K562 (cell line): ENCODE results near the gene AMIGO1. TPM values are rescaled to one million over a fixed set of nuclear protein-coding genes. Genes with fewer than 3 reads are reported as not detected.

Experiments
- ATAC-seq: fragments of 200-7000 bp; cut with Tn5 transposase; 3 replicates; pipeline ENCODE4 v1.9.1; 2020; ENCODE audit warnings: moderate library complexity
- BruUV-seq: library from RNA; stranded (reverse); fragments of 400-500 nt; replicated peaks from 2 replicates; lab custom pipeline; 2021; lab: Mats Ljungman, UMichigan
- CTCF ChIA-PET: fragments of 300-600 bp; formaldehyde crosslinking; extraction: SDS; loops from one replicate; lab custom pipeline; 2021; ENCODE audit warnings: low intra/inter-chr PET ratio; lab: Yijun Ruan, JAX
- POLR2A ChIA-PET: fragments of 300-600, 350-650 bp; sonication (Branson Sonifier 250); formaldehyde crosslinking; extraction: SDS; loops from one replicate; lab custom pipeline; 2021; ENCODE audit warnings: antibody characterized with exemption, inconsistent platforms; lab: Yijun Ruan, JAX
- DNase-seq, 4 experiments: peaks; one replicate each; pipeline versions ENCODE4 v3.0.0 to v3.0.0-alpha.2; 2011 to 2018; ENCODE audit warnings: low spot score in 3 of 4, mixed read lengths in 3 of 4; ENCODE audit errors: extremely low read depth in 1 of 4
- FAIRE-seq: peaks from 2 replicates; lab custom pipeline; 2011; peaks lifted over from hg19 to GRCh38; lab: Jason Lieb, UNC
- H2AFZ ChIP-seq: 2 replicates; pipeline ENCODE4 v1.6.0; 2011; ENCODE audit warnings: low read depth, low read length, control low read depth, inconsistent platforms
- H3K27ac ChIP-seq: fragments of 200-600 bp; 3 replicates; pipeline ENCODE4 v1.8.0; 2011; ENCODE audit warnings: low read depth, mild to moderate bottlenecking, control low read depth, inconsistent platforms, low read length, moderate library complexity, mixed read lengths; ENCODE audit errors: extremely low read depth
- H3K27me3 ChIP-seq, 2 experiments: fragments of 300-600 bp in 1 of 2; 2 replicates in 1 of 2; 3 replicates in 1 of 2; pipeline versions ENCODE4 v1.6.0 to v1.8.0; 2011; ENCODE audit warnings: inconsistent platforms in 2 of 2, low read length in 2 of 2, mild to moderate bottlenecking in 1 of 2, mixed read lengths in 1 of 2, moderate library complexity in 1 of 2; ENCODE audit not compliant: control insufficient read depth in 2 of 2, insufficient read depth in 2 of 2
- H3K36me3 ChIP-seq: fragments of 300-600 bp; 3 replicates; pipeline ENCODE4 v1.8.0; 2011; ENCODE audit warnings: mild to moderate bottlenecking, low read length, inconsistent platforms; ENCODE audit not compliant: control insufficient read depth, insufficient read depth
- H3K4me1 ChIP-seq, 2 experiments: fragments of 200-600 bp in 1 of 2; replicated peaks in 1 of 2; 2 replicates in 1 of 2; 3 replicates in 1 of 2; pipeline versions ENCODE4 v1.5.1 to v1.8.0; 2011; ENCODE audit warnings: inconsistent platforms in 2 of 2, low read length in 2 of 2, mild to moderate bottlenecking in 1 of 2, mixed read lengths in 1 of 2, moderate library complexity in 1 of 2; ENCODE audit not compliant: control insufficient read depth in 2 of 2, insufficient read depth in 2 of 2
- H3K4me2 ChIP-seq: 2 replicates; pipeline ENCODE4 v1.6.1; 2011; ENCODE audit warnings: low read length, control low read depth, inconsistent platforms, mixed read lengths; ENCODE audit not compliant: insufficient read depth
- H3K4me3 ChIP-seq: fragments of 200-600 bp; sonication (generic), shearing (Covaris generic); 2 replicates; pipeline ENCODE4 v1.5.1; 2016; ENCODE audit warnings: control low read depth, inconsistent platforms
- H3K79me2 ChIP-seq: fragments of 200-600 bp; 3 replicates; pipeline ENCODE4 v1.8.0; 2011; ENCODE audit warnings: low read length, inconsistent platforms; ENCODE audit not compliant: control insufficient read depth, insufficient read depth
- H3K9ac ChIP-seq, 2 experiments: 2 replicates each; pipeline versions ENCODE4 v1.6.0 to v1.6.1; 2011; ENCODE audit warnings: low read depth in 2 of 2, low read length in 2 of 2, control low read depth in 1 of 2, inconsistent platforms in 1 of 2, mild to moderate bottlenecking in 1 of 2, mixed read lengths in 1 of 2; ENCODE audit not compliant: insufficient read depth in 1 of 2
- H3K9me1 ChIP-seq: one replicate; pipeline ENCODE4 v1.6.0; 2011; ENCODE audit warnings: inconsistent platforms, mild to moderate bottlenecking, low read length, moderate library complexity; ENCODE audit not compliant: control insufficient read depth, insufficient read depth
- H3K9me3 ChIP-seq: replicated peaks from 2 replicates; pipeline ENCODE4 v1.5.1; 2011; ENCODE audit warnings: low read depth, low read length, inconsistent platforms; ENCODE audit not compliant: control insufficient read depth, insufficient read depth
- H4K20me1 ChIP-seq: replicated peaks from 2 replicates; pipeline ENCODE4 v1.6.1; 2011; ENCODE audit warnings: low read length, inconsistent platforms, mixed read lengths; ENCODE audit not compliant: control insufficient read depth, insufficient read depth
- FOXJ2 ChIP-seq: fragments of 200-800 bp; sonication (Bioruptor generic); IDR thresholded peaks from 2 replicates; pipeline ENCODE4 v1.6.1; 2016; ENCODE audit warnings: missing genetic modification characterization, missing compliant biosample characterization
- MEF2D ChIP-seq: conservative IDR thresholded peaks from 2 replicates; pipeline ENCODE4 v1.6.1; 2016; ENCODE audit warnings: low read depth, missing genetic modification characterization, missing compliant biosample characterization
- ZNF217 ChIP-seq: sonication (generic); formaldehyde crosslinking; IDR thresholded peaks from 2 replicates; pipeline ENCODE4 v1.8.0; 2022; ENCODE audit warnings: mild to moderate bottlenecking, missing genetic modification reagents
- ZNF239 ChIP-seq: fragments of 250-450 bp; sonication (Bioruptor Pico); IDR thresholded peaks from 2 replicates; pipeline ENCODE4 v1.4.0; 2020; ENCODE audit warnings: mild to moderate bottlenecking
- WGBS: fragments of 100-300 bp; shearing (Covaris generic); methylation state at CpG from one replicate; pipeline ENCODE4 v1.1.6; 2016; ENCODE audit warnings: low coverage, mixed read lengths; ENCODE audit not compliant: insufficient coverage; ENCODE audit errors: missing lambda C conversion rate; 5-methylcytosine and 5-hydroxymethylcytosine counted together
- in situ Hi-C: fragments of 300-500 bp; cut with MboI; formaldehyde crosslinking; loops from 4 replicates; pipeline ENCODE4 v1.15.0; 2018; ENCODE audit warnings: inconsistent platforms, mixed read lengths
- intact Hi-C: fragments of 100-400 bp; cut with micrococcal nuclease; formaldehyde crosslinking; loops from 2 replicates; pipeline ENCODE4 v1.14.2; 2022
- polyA plus RNA-seq, 8 experiments: library from polyadenylated mRNA; depleted of rRNA in 4 of 8; stranded (reverse) in 5 of 8; unstranded in 3 of 8; fragments of >200 nt; fragmentation: Nextera tagmentation in 2 of 8; fragmentation: Illumina TruSeq in 1 of 8; extraction: Ambion mirVana in 2 of 8; extraction: Trizol in 1 of 8; gene quantifications; 2 replicates each; pipeline versions ENCODE4 v1.2.1 to v1.2.3, GENCODE V29; 2011 to 2014; ENCODE audit warnings: inconsistent platforms in 1 of 8, missing spikeins in 1 of 8
- total RNA-seq, 7 experiments: library from RNA; depleted of rRNA in 6 of 7; stranded (reverse); fragments of >200 nt in 6 of 7; fragmentation: Illumina TruSeq in 2 of 7; extraction: Trizol in 2 of 7; gene quantifications; 2 replicates each; pipeline versions ENCODE4 v1.2.1 to v1.2.3, GENCODE V29; 2011 to 2021; ENCODE audit warnings: low replicate concordance in 1 of 7
- TF ChIP-seq, protein P1 (sequence below): fragments of 450-650 bp; IDR thresholded peaks from 2 replicates; pipeline ENCODE4 v1.6.1; 2016; ENCODE audit warnings: borderline replicate concordance
- TF ChIP-seq, protein P2 (sequence below): fragments of 250-450 bp; sonication (Bioruptor Pico); IDR thresholded peaks from 2 replicates; pipeline ENCODE4 v1.4.0; 2020; ENCODE audit warnings: mild to moderate bottlenecking, moderate library complexity

Gene AMIGO1
- total and polyA plus RNA-seq, 9 of the 15 experiments (the other 6 are each of a cell fraction or from before 2014, with no cell fraction given) = 0.24 to 1.0 (median 0.54) TPM

DNA sequence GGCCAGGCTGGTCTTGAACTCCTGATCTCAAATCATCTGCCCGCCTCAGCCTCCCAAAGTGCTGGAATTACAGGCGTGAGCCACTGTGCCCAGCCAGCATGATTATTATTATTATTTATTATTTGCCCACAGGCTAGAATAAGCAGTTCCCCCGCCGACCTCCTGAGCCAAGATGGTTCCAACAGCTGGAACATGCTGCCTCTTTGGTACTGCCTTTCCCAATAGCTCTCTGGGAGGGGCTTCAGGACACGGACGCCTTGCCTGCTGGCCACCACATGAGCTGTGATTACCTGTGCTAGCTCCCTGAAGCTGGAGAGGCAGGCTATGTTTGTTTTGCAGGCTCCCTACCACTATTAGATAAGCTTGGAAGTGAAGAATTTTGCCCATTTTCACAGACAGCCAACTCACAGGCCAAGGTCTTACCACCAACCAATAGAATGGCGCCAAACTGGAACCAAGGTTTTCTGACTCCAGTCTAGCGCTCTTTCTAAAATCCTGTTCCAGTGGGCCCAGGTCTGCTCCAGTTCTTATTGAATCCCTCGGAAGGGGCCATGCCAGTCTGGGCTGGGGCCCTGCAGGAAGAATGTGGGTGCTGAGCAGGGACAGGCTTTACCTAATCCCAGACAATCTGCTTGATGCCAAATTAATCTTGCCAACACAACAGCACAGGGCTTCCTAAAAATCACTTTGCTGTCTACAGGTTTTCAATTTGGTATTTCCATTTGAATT is 28.1 kb upstream of the AMIGO1 start (continued):
- TF ChIP-seq, protein P1, sequence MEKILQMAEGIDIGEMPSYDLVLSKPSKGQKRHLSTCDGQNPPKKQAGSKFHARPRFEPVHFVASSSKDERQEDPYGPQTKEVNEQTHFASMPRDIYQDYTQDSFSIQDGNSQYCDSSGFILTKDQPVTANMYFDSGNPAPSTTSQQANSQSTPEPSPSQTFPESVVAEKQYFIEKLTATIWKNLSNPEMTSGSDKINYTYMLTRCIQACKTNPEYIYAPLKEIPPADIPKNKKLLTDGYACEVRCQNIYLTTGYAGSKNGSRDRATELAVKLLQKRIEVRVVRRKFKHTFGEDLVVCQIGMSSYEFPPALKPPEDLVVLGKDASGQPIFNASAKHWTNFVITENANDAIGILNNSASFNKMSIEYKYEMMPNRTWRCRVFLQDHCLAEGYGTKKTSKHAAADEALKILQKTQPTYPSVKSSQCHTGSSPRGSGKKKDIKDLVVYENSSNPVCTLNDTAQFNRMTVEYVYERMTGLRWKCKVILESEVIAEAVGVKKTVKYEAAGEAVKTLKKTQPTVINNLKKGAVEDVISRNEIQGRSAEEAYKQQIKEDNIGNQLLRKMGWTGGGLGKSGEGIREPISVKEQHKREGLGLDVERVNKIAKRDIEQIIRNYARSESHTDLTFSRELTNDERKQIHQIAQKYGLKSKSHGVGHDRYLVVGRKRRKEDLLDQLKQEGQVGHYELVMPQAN = no peak
- TF ChIP-seq, protein P2, sequence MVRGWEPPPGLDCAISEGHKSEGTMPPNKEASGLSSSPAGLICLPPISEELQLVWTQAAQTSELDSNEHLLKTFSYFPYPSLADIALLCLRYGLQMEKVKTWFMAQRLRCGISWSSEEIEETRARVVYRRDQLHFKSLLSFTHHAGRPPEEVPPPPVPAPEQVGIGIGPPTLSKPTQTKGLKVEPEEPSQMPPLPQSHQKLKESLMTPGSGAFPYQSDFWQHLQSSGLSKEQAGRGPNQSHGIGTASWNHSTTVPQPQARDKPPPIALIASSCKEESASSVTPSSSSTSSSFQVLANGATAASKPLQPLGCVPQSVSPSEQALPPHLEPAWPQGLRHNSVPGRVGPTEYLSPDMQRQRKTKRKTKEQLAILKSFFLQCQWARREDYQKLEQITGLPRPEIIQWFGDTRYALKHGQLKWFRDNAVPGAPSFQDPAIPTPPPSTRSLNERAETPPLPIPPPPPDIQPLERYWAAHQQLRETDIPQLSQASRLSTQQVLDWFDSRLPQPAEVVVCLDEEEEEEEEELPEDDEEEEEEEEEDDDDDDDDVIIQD (CRISPR knock-in tag) = no peak
- TF ChIP-seq ZNF217 (CRISPR knock-in tag) (no peak), MEF2D (tag) (no peak)

DNA sequence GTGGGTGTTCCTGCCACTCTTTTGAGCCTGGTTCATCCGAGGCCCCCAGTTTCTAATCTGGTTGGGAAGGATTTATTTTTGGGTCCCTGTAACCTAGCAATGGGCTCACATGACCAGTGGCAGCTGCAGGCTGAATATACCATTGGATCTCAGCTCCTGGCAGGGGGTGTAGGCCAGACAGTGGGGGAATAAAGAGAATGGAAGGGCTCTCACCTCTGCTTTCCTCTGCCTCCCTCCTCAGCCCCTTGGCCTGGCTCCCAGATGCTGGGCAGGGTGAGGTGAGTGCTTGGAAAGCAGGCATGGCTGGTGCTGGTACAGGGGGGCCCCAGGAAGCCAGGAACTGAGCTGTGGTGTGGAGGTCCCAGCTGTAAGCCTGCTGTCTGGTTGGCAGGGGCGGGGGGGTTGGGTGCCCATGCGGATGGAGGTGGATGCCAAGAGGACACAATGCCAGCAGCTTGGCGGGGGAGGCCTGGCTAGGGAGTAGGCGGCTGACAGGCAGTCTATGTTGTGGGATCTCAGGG is 26.5 kb upstream of the AMIGO1 start:
- Histone ChIP-seq H3K27me3 (peaks cover 0 to 13% of the 10 kb centered on the region in 2 experiments; a peak in 2 of 5 replicates), H3K36me3 (no peaks in the 10 kb centered on the region), H4K20me1 (no peaks in the 10 kb centered on the region), H3K9ac (no peak overlapping the region), H3K4me1 (peaks cover 9% of the 10 kb centered on the region in 2 experiments; a peak in 4 of 5 replicates), H3K9me3 (no peaks in the 10 kb centered on the region), H3K4me2 (no peak overlapping the region), H3K79me2 (no peaks in the 10 kb centered on the region), H3K27ac (no peak overlapping the region), H3K9me1 (no peaks in the 10 kb centered on the region), H2AFZ (no peak overlapping the region), H3K4me3 (no peak overlapping the region)
- CTCF ChIA-PET = no interaction called here
- FAIRE-seq = no peak
- intact Hi-C loops = loop anchor here (10.0 kb wide), 1 partner anchor 421 kb away; the partner anchor contains the start of gene ELAPOR1
- POLR2A ChIA-PET = interaction anchor here (0.6 to 1.4 kb wide), 2 partner anchors 12 to 34 kb away, joined by 3 to 4 read pairs; partner anchors contain the start of gene GNAI3
- WGBS = 46% methylated on average over 3 of the region's 5 CpGs
- ATAC-seq = no peak
- DNase-seq = no peak
- BruUV-seq = no TSS peak
- in situ Hi-C loops = no loop called here
- TF ChIP-seq FOXJ2 (tag) (0 out of 2 replicates have a peak, but pooled peaks have one; percentile 16), ZNF239 (no peak)
